ENCODE data around the gene IGFBP2. TPM values are rescaled to one million over a fixed set of nuclear protein-coding genes. Genes with fewer than 3 reads are reported as not detected.

IGFBP2 gene
- total and polyA plus RNA-seq, 12 donors, result 26.0 to 361 (median 109) TPM

GRCh38 chr2:216685327-216685875 lies 52.2 kb downstream of the IGFBP2 start:
- peaks cover 0 to 47% (median 0%) of the 10 kb centered on the region in 9 donors for H3K36me3 ChIP-seq
- intact Hi-C loops (cut with DNase I), result loop anchor here in 4 of 10 donors (5.0 to 10.0 kb wide), 5 partner anchors 479 to 1072 kb away; no protein-coding TSS in a partner anchor
- no peak overlapping the region for H3K4me3 ChIP-seq
- peaks cover 0 to 30% (median 0%) of the 10 kb centered on the region in 7 donors for H3K27me3 ChIP-seq
- H3K27ac ChIP-seq, result peak overlapping the region in 2 of 10 donors; percentile 18 to 92
- H3K4me1 ChIP-seq, result peaks cover 11 to 100% (median 69%) of the 10 kb centered on the region in 9 donors
- DNase-seq (no peak), ATAC-seq (no peak)
- no peak for TF ChIP-seq CTCF (IDR thresholded peaks at IDR 0.05)
- no peaks in the 10 kb centered on the region for H3K9me3 ChIP-seq
- WGBS, 2 donors, result 84 to 96% methylated on average over 5 of the region's 5 CpGs

- ATAC-seq (no peak), DNase-seq (no peak)
- H3K4me3 ChIP-seq, result no peak overlapping the region
- no peak for TF ChIP-seq CTCF (IDR thresholded peaks at IDR 0.05)
- 85 to 90% methylated on average over 5 of the region's 5 CpGs for WGBS, 2 donors
- peaks cover 0 to 44% (median 0%) of the 10 kb centered on the region in 7 donors for H3K27me3 ChIP-seq
- intact Hi-C loops (cut with DNase I), result loop anchor here in 4 of 10 donors (5.0 to 10.0 kb wide), 5 partner anchors 478 to 1070 kb away; no protein-coding TSS in a partner anchor
- no peaks in the 10 kb centered on the region for H3K9me3 ChIP-seq
- peaks cover 0 to 47% (median 0%) of the 10 kb centered on the region in 9 donors for H3K36me3 ChIP-seq
- H3K27ac ChIP-seq, result peak overlapping the region in 2 of 10 donors; percentile 2 to 16
- peaks cover 11 to 92% (median 62%) of the 10 kb centered on the region in 9 donors for H3K4me1 ChIP-seq
These were observed 53.9 kb downstream of the IGFBP2 start for GRCh38 chr2:216687111-216687510.

GRCh38 chr2:216687646-216688045 lies 54.4 kb downstream of the IGFBP2 start:
- Histone ChIP-seq H3K4me1 (peaks cover 11 to 90% (median 62%) of the 10 kb centered on the region in 9 donors), H3K27ac (peak overlapping the region in 1 of 10 donors; percentile 2), H3K9me3 (no peaks in the 10 kb centered on the region), H3K36me3 (peaks cover 0 to 47% (median 0%) of the 10 kb centered on the region in 9 donors), H3K27me3 (peaks cover 0 to 49% (median 0%) of the 10 kb centered on the region in 7 donors), H3K4me3 (no peak overlapping the region)
- DNase-seq, result no peak
- ATAC-seq, result no peak
- WGBS, 2 donors, result 74 to 78% methylated on average over 4 of the region's 4 CpGs
- intact Hi-C loops (cut with DNase I), result loop anchor here in 4 of 10 donors (5.0 to 10.0 kb wide), 5 partner anchors 477 to 1070 kb away; no protein-coding TSS in a partner anchor
- TF ChIP-seq CTCF (IDR thresholded peaks at IDR 0.05), result peak in 7 of 9 donors; percentile 8 to 41 (median 29)

GRCh38 chr2:216688731-216689340 lies 55.6 kb downstream of the IGFBP2 start:
- intact Hi-C loops (cut with DNase I), result loop anchor here in 4 of 10 donors (5.0 to 10.0 kb wide), 5 partner anchors 476 to 1068 kb away; no protein-coding TSS in a partner anchor
- Histone ChIP-seq H3K36me3 (peaks cover 0 to 40% (median 0%) of the 10 kb centered on the region in 9 donors), H3K4me3 (no peak overlapping the region), H3K4me1 (peaks cover 11 to 83% (median 58%) of the 10 kb centered on the region in 9 donors), H3K9me3 (no peaks in the 10 kb centered on the region), H3K27me3 (peaks cover 0 to 61% (median 0%) of the 10 kb centered on the region in 7 donors), H3K27ac (peak overlapping the region in 8 of 10 donors; percentile 2 to 70 (median 50))
- ATAC-seq (peak in 2 of 8 donors; percentile 35 to 43), DNase-seq (peak; percentile 60 to 68)
- no peak for TF ChIP-seq CTCF (IDR thresholded peaks at IDR 0.05)
- 42 to 54% methylated on average over 9 of the region's 9 CpGs for WGBS, 2 donors
